Astrocyte of the hippocampus (primary cell): Measurements from ENCODE around the gene BMP8B.

Source experiments
- DNase-seq: peaks from one replicate; pipeline ENCODE4 v3.0.0; 2011; ENCODE audit warnings: low read depth, low spot score

BMP8B gene

DNA sequence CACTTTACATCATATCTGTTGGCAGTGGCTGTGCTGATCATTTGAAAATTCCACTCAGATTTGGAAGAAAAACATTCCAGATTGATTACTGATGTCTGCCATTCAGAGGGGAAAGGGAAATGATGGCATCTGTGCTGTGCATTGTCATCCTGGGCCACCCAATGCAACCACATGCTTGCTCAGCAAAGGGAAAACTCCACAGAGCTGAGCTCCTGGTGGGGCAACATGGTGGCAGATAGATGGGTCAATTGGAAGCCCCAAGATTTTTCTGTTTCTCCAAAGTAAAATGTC is 29.3 kb downstream of the BMP8B start:
- DNase-seq, result no peak

DNA sequence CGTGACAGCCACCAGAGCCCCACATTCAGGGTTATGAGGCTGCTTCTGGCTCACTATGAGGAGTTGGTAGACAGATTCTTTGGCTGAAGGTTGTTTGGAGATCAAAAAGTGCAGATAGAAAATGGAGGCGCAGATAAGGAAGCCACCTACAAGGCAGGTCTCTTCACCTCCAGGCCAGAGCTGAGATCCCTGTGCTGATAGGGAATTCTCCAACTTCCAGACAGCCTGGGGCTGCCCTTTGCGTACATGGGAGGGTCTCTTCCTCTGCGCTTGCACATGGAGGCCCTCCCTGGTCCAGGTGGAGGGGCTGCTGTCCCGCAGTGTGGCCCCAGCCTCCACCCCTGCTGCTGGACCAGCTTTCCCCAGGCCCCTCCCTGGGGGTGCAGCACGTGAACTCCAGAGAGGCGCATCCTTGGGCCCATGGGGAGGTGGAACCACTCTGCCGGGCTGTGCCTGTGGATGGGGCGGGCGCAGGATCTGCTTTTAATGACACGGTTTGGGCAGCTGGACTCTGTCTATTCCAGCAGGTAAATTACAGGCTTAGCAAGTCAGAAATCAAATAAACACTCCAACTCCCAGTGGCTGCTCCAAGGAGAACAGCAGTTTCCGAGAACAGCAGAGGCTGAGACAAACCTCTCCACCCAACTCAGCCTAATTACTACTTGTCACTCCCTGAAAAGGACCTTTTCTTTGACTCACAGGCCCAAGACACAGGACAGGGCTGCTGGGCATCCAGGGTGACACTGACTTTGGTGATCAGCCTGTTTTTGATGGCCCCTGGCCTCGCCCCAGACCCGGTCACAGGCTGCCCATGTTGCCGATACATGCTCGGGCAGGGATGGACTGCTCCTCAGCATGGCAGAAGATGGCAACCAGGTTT is 29.9 kb downstream of the BMP8B start:
- no peak for DNase-seq

DNA sequence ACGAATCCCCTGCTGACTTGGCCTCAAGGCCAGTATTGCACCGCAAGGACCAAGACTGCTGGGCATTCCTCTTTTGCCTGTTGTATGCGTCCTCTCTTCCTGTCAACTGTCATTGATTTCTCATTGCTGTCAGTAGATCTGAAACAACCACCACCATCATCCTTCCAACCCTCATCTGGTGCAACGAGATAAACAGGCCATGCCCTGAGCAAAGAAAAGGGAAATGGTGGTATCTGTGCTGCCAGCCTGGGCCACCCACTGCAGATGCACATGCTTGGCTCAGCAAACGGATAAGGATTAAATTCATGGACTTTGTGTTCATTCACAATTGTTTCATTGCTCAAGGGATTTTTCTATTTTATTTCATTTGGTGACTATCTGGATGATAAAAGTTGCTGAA is 31.2 kb downstream of the BMP8B start:
- DNase-seq, result no peak

DNA sequence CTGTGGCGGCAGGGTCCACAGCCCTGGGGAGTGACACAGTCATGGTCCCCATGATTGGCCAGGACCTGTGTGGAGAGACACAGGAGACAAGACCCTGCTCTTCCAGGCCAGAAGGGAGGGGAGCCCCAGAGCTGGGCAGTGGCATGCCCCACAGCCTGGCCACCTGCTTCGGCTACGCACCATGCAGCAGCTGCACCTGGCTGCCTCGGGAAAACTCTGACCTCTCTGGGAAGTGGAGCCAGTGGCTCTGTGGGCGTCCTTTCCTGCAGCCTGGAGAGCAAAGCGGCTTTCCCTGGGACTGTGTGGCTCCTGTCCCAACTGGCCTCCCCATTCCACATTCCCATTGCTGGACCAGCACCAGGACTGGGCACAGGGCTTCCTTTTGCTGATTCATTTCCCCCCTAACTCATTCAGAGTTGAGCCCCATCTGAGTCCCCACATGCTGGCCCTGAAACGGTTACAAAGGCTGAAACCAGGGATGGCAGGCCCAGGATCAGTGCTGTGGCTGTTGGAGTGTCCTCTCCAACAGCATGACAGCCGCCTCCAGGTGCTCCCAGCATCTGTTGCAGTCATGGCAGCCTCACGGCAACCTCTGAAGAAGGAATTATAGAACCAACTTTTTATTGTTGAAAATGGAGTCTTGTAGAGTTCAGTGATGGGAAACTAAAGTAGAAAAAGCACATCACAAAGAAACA is 32.6 kb downstream of the BMP8B start:
- DNase-seq, result no peak

DNA sequence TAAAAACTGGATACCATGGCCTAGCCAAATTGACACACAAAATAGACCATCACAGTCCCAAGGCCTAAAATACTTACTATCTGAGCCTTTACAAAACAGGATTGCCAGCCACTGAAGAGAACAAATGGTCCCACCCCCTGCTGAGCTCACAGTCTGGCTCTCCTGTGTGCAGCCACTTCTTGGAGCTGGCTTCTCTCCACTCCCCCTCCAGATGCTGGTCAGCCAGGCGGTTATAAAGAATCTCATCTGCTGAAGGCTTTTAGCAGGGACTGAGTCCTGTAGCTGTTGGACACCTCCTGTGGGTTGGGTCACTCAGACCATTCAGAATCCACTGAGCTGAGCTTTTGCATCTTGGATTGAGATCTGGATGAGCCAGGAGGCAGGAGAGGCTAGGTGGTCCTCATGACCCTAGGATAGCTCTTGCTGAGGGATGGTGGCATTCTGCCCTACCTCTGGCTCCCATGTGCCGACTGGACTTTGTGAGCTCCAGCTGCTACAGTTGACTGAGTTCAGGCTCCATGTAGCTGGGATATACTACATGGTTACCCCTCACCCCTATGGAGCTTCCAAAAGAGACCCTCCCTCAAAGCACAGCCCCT is 33.7 kb downstream of the BMP8B start:
- DNase-seq, result peak; percentile 22

DNA sequence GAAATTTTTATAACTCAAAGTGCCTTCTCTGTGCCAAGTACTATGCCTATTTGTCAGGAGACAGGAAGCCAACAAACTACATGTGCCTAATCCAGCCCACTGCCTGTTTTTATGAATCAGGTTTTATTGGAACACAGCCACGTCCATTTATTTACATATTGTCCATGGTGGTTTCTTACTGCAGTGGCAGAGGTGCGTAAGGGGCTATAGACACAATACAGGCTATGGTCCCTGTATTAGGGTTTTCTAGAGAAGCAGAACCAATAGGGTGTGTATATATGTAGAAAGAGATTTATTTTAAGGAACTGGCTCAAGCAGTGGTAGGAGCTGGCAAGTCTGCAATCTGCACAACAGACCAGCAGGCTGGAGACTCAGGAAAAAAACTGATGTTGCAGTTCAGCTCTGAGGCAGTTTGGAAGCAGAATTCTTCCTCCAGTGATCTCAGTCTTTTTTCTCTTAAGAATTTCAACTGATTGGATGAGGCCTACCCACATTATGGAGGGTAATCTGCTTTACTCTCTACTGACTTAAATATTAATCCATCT is 34.6 kb downstream of the BMP8B start:
- DNase-seq, result no peak

DNA sequence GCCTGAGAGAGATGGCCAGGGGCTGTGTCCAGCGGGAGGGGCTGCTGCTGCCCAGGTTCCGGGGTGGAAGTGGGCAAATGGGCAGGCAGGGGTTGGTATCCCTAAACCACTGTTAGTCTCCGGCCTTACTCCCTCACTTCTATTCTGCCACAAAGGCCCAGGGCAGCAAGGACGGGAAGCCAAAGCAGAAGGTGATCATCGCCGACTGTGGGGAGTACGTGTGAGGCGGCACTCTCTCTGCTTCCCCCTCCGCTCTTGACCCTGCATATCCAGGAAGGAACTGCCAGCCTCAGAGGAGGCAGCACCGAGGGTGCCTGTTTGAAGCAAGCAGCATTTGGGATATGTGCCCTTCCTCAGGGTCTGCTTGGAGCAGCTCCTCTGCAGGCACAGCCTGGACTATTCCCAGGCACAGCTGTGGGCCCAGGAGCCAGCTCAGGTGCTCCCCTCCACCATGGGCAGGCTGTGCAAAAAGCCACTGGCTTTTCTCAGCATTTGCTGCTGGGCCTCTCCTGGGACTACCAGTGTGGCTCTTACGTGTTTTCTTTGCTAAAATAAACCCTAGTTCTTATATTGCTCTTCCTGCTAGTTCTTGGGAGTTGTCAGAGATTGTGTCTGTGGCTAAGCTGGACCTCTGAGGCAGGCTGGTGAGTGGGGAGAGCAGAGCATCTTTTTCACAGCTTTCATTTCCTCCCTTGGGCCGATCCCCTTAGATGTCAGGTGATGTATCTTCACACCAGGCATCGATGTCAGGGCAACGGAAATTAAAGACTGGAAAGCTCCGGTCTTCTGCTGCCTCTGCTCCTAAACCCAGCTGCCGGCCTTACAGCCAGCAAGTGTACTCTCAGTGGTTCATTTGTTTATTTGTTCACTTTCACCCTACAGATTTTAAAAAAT is 35.3 kb downstream of the BMP8B start:
- no peak for DNase-seq

DNA sequence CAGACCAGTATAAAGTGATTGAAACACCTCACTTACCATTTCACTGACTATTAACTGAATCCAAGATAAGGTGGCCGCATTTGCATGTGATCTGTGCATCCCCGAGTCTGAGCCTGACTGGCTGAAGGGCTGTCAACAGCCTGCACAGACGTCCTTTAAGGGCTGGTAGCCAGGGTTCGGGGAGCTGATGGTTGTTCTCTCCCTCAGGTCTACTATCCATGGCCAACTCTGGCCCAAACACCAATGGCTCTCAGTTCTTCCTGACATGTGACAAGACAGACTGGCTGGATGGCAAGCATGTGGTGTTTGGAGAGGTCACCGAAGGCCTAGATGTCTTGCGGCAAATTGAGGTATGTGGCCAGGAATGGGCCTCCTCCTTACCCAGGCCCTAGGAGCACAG is 36.0 kb downstream of the BMP8B start:
- no peak for DNase-seq

DNA sequence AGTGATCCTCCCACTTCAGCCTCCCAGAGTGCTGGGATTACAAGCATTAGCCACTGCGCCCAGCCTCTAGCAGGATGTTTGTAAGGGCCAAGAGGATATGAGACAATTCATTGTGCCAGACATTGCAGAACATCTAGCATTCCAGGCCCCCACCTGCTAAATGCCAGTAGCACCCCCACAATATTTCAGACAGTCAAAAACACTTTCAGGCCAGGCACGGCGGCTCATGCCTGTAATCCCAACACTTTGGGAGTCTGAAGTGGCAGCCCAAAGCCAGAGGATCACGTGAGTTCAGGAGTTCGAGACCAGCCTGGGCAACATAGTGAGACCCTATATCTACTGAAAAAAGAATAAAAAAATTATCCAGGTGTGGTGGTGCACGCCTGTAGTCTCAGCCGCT is 37.1 kb downstream of the BMP8B start:
- DNase-seq, result no peak

DNA sequence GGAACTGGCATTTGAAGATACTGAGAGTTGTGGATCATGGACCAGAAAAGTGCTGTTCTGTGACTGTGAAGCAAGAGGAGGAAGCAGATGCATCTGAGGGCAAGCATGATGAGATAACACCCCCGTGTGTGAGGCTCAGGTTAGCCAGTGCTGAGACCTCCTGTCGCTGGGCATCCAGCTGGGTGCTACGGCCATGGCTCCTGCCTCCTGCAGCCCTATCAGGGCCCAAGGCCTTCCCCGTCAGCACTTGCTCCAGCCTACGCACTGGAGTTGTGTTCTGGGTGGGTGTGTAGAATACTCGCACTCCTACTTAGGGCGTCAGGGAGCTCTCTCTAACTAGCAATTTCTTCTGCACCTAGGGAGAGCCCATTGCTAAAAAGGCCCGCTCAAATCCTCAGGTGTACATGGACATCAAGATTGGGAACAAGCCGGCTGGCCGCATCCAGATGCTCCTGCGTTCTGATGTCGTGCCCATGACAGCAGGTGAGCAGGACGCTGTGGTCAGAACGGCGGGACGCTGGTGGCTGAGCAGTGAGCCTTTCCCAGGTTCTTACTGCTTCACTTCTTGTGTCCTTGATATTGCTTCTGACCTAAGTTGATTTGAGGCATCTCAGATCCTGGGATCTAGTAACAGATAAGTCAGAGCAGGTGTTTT is 43.5 kb downstream of the BMP8B start:
- no peak for DNase-seq

DNA sequence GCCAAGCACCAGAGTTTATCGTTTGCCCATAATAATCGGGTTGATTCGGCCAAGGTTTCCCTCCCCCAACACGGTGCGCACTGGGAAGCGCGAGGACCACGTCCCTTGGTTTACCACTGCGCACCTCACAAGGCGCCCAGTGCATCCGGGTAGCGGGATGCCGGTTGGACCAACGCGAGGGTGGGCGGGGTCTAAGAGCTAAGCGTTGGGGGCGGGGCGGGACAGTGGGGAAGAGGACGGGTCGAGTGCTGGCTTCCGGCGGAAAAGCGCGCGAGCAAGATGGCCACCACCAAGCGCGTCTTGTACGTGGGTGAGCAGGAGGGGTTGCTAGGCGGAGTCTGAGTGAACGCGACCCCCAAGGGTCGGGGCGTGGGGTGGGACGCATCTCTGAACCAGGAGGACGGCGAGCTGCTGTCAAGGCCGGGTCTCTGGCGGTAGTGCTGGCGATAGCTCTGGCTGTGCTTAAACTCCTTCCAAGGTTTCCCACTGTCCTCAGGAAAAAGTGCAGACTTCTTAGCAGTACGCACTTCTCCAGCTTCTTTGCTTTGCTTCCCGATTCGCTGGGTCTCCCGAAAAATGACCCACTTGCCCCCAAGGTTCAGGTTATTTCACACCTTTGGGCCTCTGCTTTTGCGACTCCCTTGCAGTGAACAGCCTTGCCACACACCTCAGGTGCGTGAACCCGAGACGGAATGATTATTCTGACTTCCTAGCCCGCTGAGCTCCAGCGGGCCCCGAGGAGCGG is 49.9 kb downstream of the BMP8B start, which contains the start of gene PPIE:
Gene PPIE (plus strand): TSS at position 261 of the 745 bp plus-strand sequence. CDS start 19 bp downstream, at position 280.
- peak; percentile 95 for DNase-seq

DNA sequence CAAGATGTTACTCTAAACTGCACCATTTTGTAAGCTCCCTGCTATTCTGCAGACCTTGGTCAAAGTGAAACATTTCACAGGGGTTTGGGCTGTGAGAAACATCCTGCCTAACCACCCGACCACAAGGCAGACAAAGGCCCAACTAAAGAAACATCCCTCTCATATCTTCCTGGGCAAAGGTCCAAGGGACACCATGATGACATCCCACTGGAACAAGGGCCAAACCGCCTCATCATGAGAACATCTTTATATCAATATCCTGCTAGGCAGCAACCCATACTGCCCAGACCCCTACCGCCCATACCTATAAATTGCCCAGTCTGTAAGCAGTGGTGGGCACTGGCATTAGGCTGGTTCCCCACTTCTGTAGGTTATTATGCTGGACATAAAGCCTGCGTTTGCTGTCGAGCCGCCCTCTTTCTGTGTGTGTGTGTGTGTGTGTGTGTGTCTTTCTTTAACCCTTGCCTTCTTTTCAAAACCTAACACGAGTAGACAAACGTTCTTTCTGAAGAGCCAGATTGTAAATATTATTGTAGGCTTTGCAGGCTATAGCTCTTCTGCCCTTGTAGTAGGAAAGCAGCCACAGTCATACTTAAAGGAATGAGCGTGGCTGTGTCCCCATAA is 51.0 kb downstream of the BMP8B start:
- peak; percentile 11 for DNase-seq

DNA sequence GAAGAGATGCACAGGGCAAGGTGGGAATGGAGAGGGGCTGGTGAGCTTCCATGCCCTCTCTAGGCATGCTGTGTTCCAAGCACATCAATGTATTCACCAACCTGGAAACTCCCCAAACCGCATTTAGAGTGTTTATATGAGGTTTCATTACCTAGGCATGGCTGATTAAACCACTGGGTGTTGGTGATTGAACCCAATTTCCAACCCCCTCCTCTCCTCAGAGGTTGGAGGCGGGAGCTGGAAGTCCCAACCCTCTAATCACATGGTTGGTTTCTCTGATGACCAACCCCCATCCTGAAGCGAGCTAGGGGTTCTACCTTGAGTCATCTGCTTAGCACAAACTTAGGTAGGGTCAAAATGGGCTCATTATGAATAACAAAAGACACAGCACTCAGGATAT is 52.9 kb downstream of the BMP8B start:
- peak; percentile 20 for DNase-seq

DNA sequence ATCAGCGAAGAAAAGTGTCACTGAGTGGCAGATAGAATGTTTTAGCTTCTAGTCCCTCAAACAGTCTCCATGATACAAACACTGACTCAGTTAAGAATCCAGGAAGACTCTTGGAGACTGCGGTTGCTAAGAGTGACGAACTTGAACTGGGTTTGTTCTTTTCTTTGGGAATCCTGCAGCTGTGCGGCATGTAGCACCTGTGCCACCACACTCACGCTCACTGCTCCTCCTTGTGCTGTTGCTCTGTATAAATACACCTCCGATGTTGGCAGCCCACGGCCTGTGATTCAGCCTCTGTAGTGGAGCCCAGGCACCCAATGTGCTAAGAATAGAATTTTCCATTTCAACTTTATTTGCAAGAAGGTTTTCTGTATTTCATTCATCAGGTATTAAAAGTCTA is 55.5 kb downstream of the BMP8B start:
- peak; percentile 31 for DNase-seq

DNA sequence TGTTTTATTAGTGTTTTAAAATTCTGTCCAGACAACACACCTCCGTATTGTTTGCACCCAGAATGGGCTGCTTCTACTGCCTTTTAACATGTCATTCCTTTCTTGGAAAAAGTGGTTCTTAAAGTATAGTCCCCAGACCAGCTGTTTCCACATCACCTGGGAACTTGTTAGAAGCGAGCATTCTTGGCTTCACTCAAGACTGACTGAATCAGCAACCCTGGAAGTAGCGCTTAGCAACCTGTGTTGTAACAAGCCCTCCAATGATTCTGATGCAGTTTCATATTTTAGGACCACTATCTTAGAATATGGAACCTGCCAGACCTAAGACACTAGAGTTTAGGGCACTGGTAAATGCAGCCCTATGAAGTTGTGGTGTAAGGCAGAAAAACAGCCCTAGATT is 55.9 kb downstream of the BMP8B start:
- DNase-seq, result peak; percentile 8

DNA sequence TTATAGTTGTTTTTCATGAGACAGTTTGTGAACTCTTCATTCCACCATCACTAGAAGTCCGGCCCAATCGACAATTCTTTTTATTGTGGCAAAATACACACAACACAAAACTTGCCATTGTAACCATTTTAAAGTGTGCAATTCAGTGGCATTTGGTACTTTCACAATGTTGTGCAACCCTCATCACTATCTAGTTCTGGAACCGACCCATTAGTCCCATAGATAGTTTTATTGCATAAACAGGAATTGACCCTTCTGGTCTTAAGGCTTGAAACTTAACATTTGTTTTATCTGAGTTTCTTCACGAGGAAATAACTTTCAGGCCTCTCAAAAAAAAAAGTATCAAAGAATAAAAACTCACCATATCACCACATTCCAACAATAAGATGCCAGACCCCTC is 58.8 kb downstream of the BMP8B start:
- no peak for DNase-seq

DNA sequence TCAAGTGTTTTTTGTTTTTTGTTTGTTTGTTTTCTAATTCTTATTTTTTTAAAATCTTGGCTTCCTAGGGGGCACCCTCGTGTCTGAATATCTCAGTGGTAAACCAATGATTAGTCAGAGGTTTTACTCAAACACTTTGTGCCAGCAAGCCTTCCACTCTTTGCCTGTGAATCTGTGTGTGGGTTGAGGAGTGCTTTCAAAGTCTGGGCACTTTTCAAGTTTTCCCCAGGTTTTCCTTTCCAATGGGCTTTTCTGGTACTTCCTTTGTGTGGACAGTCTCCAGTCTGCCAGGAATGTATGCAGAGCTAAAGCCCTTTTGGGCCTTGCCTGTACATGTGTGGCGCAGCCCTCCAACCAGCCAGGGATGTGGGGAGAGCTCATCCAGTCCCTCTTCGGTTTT is 59.6 kb downstream of the BMP8B start:
- peak; percentile 52 for DNase-seq

DNA sequence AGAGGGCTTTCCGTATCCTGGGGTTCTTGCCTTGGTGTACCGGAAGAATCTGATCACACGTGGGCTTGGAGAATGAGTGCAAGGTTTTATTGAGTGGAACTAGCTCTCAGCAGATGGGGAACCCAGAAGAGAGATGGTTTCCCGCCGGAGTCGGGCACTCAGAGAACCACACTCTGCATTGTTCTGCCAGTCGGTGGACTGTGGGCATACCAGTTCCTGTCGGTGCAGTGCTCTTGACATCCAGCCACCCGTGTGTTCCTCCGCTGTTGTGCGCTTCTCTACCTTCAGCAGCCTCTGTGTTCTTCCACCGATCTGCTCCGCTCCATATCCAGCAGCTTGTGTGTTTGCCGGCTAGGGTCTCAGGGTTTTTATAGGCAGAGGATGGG is 60.7 kb downstream of the BMP8B start:
- no peak for DNase-seq

DNA sequence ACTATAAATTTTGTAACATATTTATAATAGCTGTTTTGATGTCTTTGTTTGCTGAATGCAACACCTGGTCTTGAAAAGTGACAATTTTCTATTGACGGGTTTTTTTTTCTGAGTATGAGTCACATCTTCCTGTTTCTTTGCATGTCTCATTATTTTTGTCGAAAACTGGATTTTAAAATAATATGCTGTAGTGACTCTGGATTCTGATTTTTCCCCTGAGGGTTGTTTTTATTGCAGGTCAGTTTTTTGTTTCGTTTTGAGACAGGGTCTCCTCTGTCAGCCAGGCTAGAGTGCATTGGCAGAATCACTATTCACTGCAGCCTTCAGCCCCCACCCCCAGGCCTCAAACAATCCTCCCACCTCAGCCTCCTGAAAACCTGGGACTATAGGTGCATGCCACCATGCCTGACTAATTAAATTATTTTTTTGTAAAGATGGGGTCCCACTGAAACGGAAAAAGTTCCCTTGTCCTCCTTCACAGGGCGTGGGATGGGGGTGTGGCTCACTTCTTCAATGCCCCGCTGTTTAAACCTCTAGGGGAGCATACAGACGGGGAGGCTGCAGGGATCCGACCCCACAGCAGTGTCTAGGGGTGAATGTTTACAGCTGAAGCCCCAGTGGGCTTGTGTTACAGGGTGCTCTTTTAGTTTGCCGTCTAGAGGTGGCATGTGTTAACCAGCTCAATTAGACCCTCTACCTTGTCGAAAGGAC is 61.3 kb downstream of the BMP8B start:
- DNase-seq, result no peak
